SK-N-SH (cell line): ENCODE measurements around the gene ATG2B. TPM values are rescaled to one million over a fixed set of nuclear protein-coding genes. Genes with fewer than 3 reads are reported as not detected.

Experiments
- CTCF ChIA-PET: fragments of 300-600, 350-600 bp; formaldehyde crosslinking; extraction: SDS; loops from one replicate; lab custom pipeline; 2021; lab: Yijun Ruan, JAX
- POLR2A ChIA-PET: fragments of 350-600 bp; sonication (Branson Sonifier 250); formaldehyde crosslinking; extraction: SDS; loops from one replicate; lab custom pipeline; 2020; ENCODE audit warnings: antibody characterized with exemption, inconsistent platforms; lab: Yijun Ruan, JAX
- DNase-seq: peaks from one replicate; pipeline ENCODE4 v3.0.0; 2012
- H2AFZ ChIP-seq: fragments of 200-600 bp; sonication (generic); 2 replicates; pipeline ENCODE4 v1.8.1; 2016; ENCODE audit warnings: antibody characterized with exemption, mild to moderate bottlenecking, low read depth
- H3F3A ChIP-seq: fragments of 200-600 bp; sonication (generic); replicated peaks from 2 replicates; pipeline ENCODE3; 2016; ENCODE audit warnings: antibody characterized with exemption, mild to moderate bottlenecking; ENCODE audit not compliant: insufficient read depth
- H3K27ac ChIP-seq, 2 experiments: fragments of 200-500 bp in 1 of 2; fragments of 200-600 bp in 1 of 2; sonication (Bioruptor generic) in 1 of 2; sonication (generic), shearing (Covaris generic) in 1 of 2; 2 replicates each; pipeline versions ENCODE4 v1.5.1 to v1.6.1; 2014 to 2016; ENCODE audit warnings: low read depth in 2 of 2, inconsistent platforms in 1 of 2, low read length in 1 of 2, mild to moderate bottlenecking in 1 of 2, mixed read lengths in 1 of 2
- H3K27me3 ChIP-seq: fragments of 200-600 bp; sonication (generic), shearing (Covaris generic); 2 replicates; pipeline ENCODE4 v1.6.1; 2016; ENCODE audit warnings: mixed run types; ENCODE audit not compliant: insufficient read depth
- H3K36me3 ChIP-seq, 2 experiments: fragments of 200-500 bp in 1 of 2; fragments of 200-600 bp in 1 of 2; sonication (Bioruptor generic) in 1 of 2; sonication (generic) in 1 of 2; replicated peaks in 1 of 2; 2 replicates each; pipeline versions ENCODE3 to v1.5.1; 2014 to 2016; ENCODE audit warnings: low read length in 1 of 2, mild to moderate bottlenecking in 1 of 2; ENCODE audit not compliant: insufficient read depth in 2 of 2, control insufficient read depth in 1 of 2
- H3K4me1 ChIP-seq, 2 experiments: fragments of 200-500 bp in 1 of 2; fragments of 200-600 bp in 1 of 2; sonication (Bioruptor generic) in 1 of 2; sonication (generic), shearing (Covaris generic) in 1 of 2; 2 replicates each; pipeline versions ENCODE4 v1.5.1 to v1.6.1; 2014 to 2016; ENCODE audit warnings: low read depth in 1 of 2, low read length in 1 of 2, mixed run types in 1 of 2; ENCODE audit not compliant: insufficient read depth in 2 of 2, control insufficient read depth in 1 of 2
- H3K4me2 ChIP-seq: fragments of 200-600 bp; sonication (generic), shearing (Covaris generic); 2 replicates; pipeline ENCODE4 v1.6.1; 2017; ENCODE audit warnings: mixed run types
- H3K4me3 ChIP-seq, 2 experiments: fragments of 200-500 bp in 1 of 2; fragments of 200-600 bp in 1 of 2; sonication (Bioruptor generic) in 1 of 2; sonication (generic), shearing (Covaris generic) in 1 of 2; 2 replicates each; pipeline versions ENCODE4 v1.5.1 to v1.8.1; 2014 to 2016; ENCODE audit warnings: low read depth in 2 of 2, inconsistent platforms in 1 of 2, low read length in 1 of 2, mild to moderate bottlenecking in 1 of 2, mixed read lengths in 1 of 2, moderate library complexity in 1 of 2
- H3K79me2 ChIP-seq: fragments of 200-600 bp; sonication (generic); 2 replicates; pipeline ENCODE4 v1.8.1; 2017; ENCODE audit warnings: mild to moderate bottlenecking; ENCODE audit not compliant: insufficient read depth
- H3K9ac ChIP-seq: fragments of 200-600 bp; sonication (generic); 2 replicates; pipeline ENCODE4 v1.6.1; 2017; ENCODE audit warnings: mixed run types
- H3K9me2 ChIP-seq: fragments of 200-600 bp; sonication (generic); 2 replicates; pipeline ENCODE4 v1.6.1; 2017; ENCODE audit warnings: mixed run types
- H3K9me3 ChIP-seq: fragments of 200-600 bp; sonication (generic); 2 replicates; pipeline ENCODE4 v1.6.1; 2017; ENCODE audit warnings: mixed run types, mild to moderate bottlenecking, moderate library complexity
- H4K20me1 ChIP-seq: fragments of 200-600 bp; sonication (generic); 2 replicates; pipeline ENCODE4 v1.6.1; 2017; ENCODE audit warnings: mild to moderate bottlenecking, mixed run types; ENCODE audit not compliant: insufficient read depth
- CHD2 ChIP-seq: fragments of 150-350 bp; IDR thresholded peaks from 2 replicates; pipeline ENCODE4 v1.6.1; 2018; ENCODE audit warnings: low read length; ENCODE audit not compliant: partially characterized antibody
- ELF1 ChIP-seq: IDR thresholded peaks from 2 replicates; pipeline ENCODE4 v1.4.0; 2012
- FOXM1 ChIP-seq: IDR thresholded peaks from 2 replicates; pipeline ENCODE4 v1.4.0; 2012; ENCODE audit warnings: low read depth, mild to moderate bottlenecking
- GATA2 ChIP-seq: sonication (generic); formaldehyde crosslinking; IDR thresholded peaks from 2 replicates; pipeline ENCODE4 v1.5.0; 2020; ENCODE audit warnings: mild to moderate bottlenecking, missing genetic modification reagents
- JUND ChIP-seq: IDR thresholded peaks from 2 replicates; pipeline ENCODE4 v1.4.0; 2012
- MAX ChIP-seq: IDR thresholded peaks from 2 replicates; pipeline ENCODE4 v1.4.0; 2012; ENCODE audit warnings: low read depth
- MXI1 ChIP-seq: IDR thresholded peaks from 2 replicates; pipeline ENCODE4 v1.6.1; 2012; ENCODE audit warnings: mild to moderate bottlenecking, low read depth, low read length, improper control_type of control experiment
- NFIC ChIP-seq: IDR thresholded peaks from 2 replicates; pipeline ENCODE4 v1.4.0; 2012; ENCODE audit warnings: borderline replicate concordance
- NRF1 ChIP-seq: IDR thresholded peaks from 2 replicates; pipeline ENCODE4 v1.6.1; 2012; ENCODE audit warnings: low read depth, mild to moderate bottlenecking, low read length
- POLR2AphosphoS5 ChIP-seq: IDR thresholded peaks from 2 replicates; pipeline ENCODE4 v1.6.1; 2012; ENCODE audit warnings: low read depth, low read length
- RFX5 ChIP-seq: IDR thresholded peaks from 2 replicates; pipeline ENCODE4 v1.6.1; 2012; ENCODE audit warnings: mild to moderate bottlenecking, improper control_type of control experiment, low read length
- TAF1 ChIP-seq: IDR thresholded peaks from 2 replicates; pipeline ENCODE4 v1.6.1; 2012; ENCODE audit warnings: low read depth, mild to moderate bottlenecking, low read length, moderate library complexity, borderline replicate concordance
- TEAD4 ChIP-seq: IDR thresholded peaks from 2 replicates; pipeline ENCODE4 v1.4.0; 2012; ENCODE audit warnings: mild to moderate bottlenecking, borderline replicate concordance; ENCODE audit not compliant: insufficient read depth
- USF1 ChIP-seq: IDR thresholded peaks from 2 replicates; pipeline ENCODE4 v1.4.0; 2012; ENCODE audit warnings: low read depth, borderline replicate concordance
- ZBTB33 ChIP-seq: IDR thresholded peaks from 2 replicates; pipeline ENCODE4 v1.4.0; 2012; ENCODE audit warnings: low read depth, borderline replicate concordance
- WGBS: methylation state at CpG from one replicate; pipeline ENCODE4 v1.1.6; 2017; ENCODE audit warnings: low lambda C conversion rate; 5-methylcytosine and 5-hydroxymethylcytosine counted together
- polyA plus RNA-seq, 3 experiments: library from polyadenylated mRNA; depleted of rRNA; stranded (reverse); fragments of >200 nt; gene quantifications; 2 replicates each; pipeline ENCODE4 v1.2.3, GENCODE V29; 2012

Gene ATG2B
- polyA plus RNA-seq, 1 of the 3 experiments (the other 2 are of a cell fraction) = 5.8 TPM

GRCh38 chr14:96370528-96370927, 7.4 kb upstream of the ATG2B start (continued):
- no peak for TF ChIP-seq ZBTB33
- no peak for TF ChIP-seq NFIC
- TF ChIP-seq ELF1 = no peak
- TF ChIP-seq MXI1 = no peak
- TF ChIP-seq CHD2 = no peak
- TF ChIP-seq TEAD4 = no peak
- TF ChIP-seq GATA2 = no peak
- no peak for TF ChIP-seq TAF1
- TF ChIP-seq JUND = no peak

GRCh38 chr14:96368534-96368933, 5.4 kb upstream of the ATG2B start:
- DNase-seq = no peak
- ChIA-PET CTCF (interaction anchor here (1.0 kb wide), 1 partner anchor 11 kb away, joined by 4 read pairs; no protein-coding TSS in a partner anchor), POLR2A (no interaction called here)
- Histone ChIP-seq H3K9me2 (no peaks in the 10 kb centered on the region), H3F3A (no peaks in the 10 kb centered on the region), H3K4me3 (no peak overlapping the region), H3K9ac (no peak overlapping the region), H3K27me3 (no peaks in the 10 kb centered on the region), H2AFZ (no peak overlapping the region), H3K4me2 (no peak overlapping the region), H3K9me3 (no peaks in the 10 kb centered on the region), H3K36me3 (no peaks in the 10 kb centered on the region), H3K4me1 (peaks cover 0 to 18% of the 10 kb centered on the region in 2 experiments; a peak in 2 of 4 replicates), H3K79me2 (peaks cover 87% of the 10 kb centered on the region), H3K27ac (no peak overlapping the region), H4K20me1 (peaks cover 8% of the 10 kb centered on the region)
- WGBS = 97% methylated on average over 1 of the region's 1 CpG
- TF ChIP-seq MAX (no peak), FOXM1 (no peak), RFX5 (no peak), USF1 (no peak), MXI1 (no peak), POLR2AphosphoS5 (no peak)

GRCh38 chr14:96364962-96365361, 1.8 kb upstream of the ATG2B start:
- no peak for DNase-seq
- peaks cover 88% of the 10 kb centered on the region for H3K79me2 ChIP-seq
- no peaks in the 10 kb centered on the region for H3K9me2 ChIP-seq
- peak overlapping the region; percentile 96 to 98 for H3K4me3 ChIP-seq
- WGBS = 73% methylated on average over 1 of the region's 1 CpG
- POLR2A ChIA-PET = no interaction called here
- no peak overlapping the region for H3K27ac ChIP-seq
- H4K20me1 ChIP-seq = peaks cover 8% of the 10 kb centered on the region
- peaks cover 0 to 3% of the 10 kb centered on the region in 2 experiments for H3K36me3 ChIP-seq
- TF ChIP-seq NRF1 = no peak
- TF ChIP-seq, all 33 proteins: peak for 0
- Histone ChIP-seq H3K27me3 (no peaks in the 10 kb centered on the region), H3F3A (no peaks in the 10 kb centered on the region), H3K4me2 (peak overlapping the region; percentile 96), H2AFZ (no peak overlapping the region), H3K9me3 (no peaks in the 10 kb centered on the region), H3K4me1 (peaks cover 8 to 22% of the 10 kb centered on the region in 2 experiments; a peak in 3 of 4 replicates), H3K9ac (no peak overlapping the region)
- CTCF ChIA-PET = no interaction called here
